DOHH2 (cell line): ENCODE results near the gene DCPS.
"Not testable (repeated sequence)": the region's sequence is repeated elsewhere in the genome, so short reads cannot be mapped to it uniquely, and the experiment has no call there.

ENCODE experiments used
- EZH2phosphoT487 ChIP-seq: fragments of 200-600 bp; sonication (generic); IDR thresholded peaks from 2 replicates; pipeline ENCODE4 v1.6.1; 2017; ENCODE audit warnings: borderline replicate concordance, mild to moderate bottlenecking, antibody characterized with exemption, low read length, moderate library complexity, mixed read lengths
- TF ChIP-seq, protein P1 (sequence below): fragments of 200-600 bp; sonication (generic); IDR thresholded peaks from one replicate; pipeline ENCODE4 v1.5.1; 2014; ENCODE audit warnings: antibody characterized with exemption, mild to moderate bottlenecking, low read depth, low read length; ENCODE audit not compliant: poor library complexity, severe bottlenecking

- TF ChIP-seq, protein P1, sequence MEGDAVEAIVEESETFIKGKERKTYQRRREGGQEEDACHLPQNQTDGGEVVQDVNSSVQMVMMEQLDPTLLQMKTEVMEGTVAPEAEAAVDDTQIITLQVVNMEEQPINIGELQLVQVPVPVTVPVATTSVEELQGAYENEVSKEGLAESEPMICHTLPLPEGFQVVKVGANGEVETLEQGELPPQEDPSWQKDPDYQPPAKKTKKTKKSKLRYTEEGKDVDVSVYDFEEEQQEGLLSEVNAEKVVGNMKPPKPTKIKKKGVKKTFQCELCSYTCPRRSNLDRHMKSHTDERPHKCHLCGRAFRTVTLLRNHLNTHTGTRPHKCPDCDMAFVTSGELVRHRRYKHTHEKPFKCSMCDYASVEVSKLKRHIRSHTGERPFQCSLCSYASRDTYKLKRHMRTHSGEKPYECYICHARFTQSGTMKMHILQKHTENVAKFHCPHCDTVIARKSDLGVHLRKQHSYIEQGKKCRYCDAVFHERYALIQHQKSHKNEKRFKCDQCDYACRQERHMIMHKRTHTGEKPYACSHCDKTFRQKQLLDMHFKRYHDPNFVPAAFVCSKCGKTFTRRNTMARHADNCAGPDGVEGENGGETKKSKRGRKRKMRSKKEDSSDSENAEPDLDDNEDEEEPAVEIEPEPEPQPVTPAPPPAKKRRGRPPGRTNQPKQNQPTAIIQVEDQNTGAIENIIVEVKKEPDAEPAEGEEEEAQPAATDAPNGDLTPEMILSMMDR, result not testable (repeated sequence)
- TF ChIP-seq EZH2phosphoT487, result not testable (repeated sequence)
Measured at GRCh38 chr11:126364735-126365134, 60.9 kb downstream of the DCPS start.
